H54 (cell line): ENCODE results near the gene NDNF.

Experiments
- DNase-seq: peaks from one replicate; pipeline ENCODE4 v3.0.0; 2011; ENCODE audit warnings: low spot score, mixed read lengths; ENCODE audit not compliant: insufficient read length
- FAIRE-seq: peaks from 3 replicates; lab custom pipeline; 2011; peaks lifted over from hg19 to GRCh38; lab: Jason Lieb, UNC
- POLR2A ChIP-seq: IDR thresholded peaks from 2 replicates; pipeline ENCODE4 v1.6.1; 2011; ENCODE audit warnings: low read depth, mild to moderate bottlenecking, low read length

NDNF gene

DNA sequence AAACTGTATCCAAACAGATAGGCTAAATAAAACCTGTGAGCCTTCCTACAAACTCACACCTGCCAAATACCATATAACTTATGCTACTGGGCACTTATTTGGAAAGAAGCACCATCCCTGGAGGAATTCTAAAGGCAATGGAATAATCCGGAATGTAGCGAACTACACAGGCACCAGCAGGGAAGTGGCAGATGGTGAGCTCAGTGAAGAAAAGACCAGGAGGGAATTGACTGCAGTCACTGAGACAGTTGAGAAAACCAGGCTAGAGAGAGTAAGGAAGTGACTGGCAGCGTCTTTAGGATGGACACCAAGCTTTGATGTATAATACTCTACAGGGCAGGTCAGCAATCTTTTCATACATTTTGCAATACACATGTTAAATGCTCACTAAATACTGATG lies 16.3 kb downstream of the NDNF start:
- TF ChIP-seq POLR2A, result no peak
- DNase-seq, result no peak
- no peak for FAIRE-seq

DNA sequence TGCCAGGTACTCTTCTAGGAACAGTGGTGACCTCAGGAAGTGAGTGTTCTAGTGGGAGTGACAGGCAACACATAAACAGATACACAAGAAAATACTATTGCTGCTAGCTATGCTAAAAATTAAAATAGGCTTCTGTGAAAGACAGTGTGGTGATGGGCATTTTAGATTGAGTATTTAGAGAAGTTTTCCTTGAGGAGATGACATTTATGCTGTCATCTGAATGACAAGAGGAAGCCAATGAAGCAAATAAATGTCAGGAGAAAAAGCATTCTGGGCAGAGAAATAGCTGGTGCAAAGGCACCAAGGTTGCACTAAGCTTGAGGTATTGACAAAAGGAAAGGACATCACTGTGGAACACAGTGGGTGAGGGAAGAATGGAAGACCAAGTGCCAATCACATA lies 18.0 kb downstream of the NDNF start:
- no peak for TF ChIP-seq POLR2A
- DNase-seq (no peak), FAIRE-seq (no peak)

DNA sequence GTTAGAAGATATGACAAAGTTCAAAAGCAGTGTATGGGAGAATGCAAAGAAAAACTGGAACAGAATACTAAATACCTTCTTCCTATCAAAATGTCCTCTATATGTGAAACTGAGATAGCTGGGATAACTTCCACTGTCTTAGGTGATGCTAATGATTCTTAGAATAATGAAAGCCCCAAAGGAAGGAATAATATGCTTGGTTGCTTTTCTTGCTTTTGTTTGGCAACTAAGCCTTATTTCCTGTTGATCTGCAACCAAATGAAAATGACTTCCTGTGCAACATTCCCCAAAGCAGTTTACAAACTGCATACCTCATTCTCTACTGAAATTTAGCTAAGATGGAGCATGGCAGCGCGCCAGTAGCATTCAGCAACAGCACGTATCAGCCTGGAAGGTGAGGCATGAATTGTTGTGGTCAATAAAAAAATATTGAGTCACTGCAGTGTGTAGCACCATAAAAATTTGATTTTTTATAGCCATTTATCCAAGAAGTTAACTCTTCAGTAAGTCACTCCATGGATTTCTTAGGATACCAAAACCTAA lies 18.7 kb downstream of the NDNF start:
- no peak for FAIRE-seq
- DNase-seq, result no peak
- no peak for TF ChIP-seq POLR2A

DNA sequence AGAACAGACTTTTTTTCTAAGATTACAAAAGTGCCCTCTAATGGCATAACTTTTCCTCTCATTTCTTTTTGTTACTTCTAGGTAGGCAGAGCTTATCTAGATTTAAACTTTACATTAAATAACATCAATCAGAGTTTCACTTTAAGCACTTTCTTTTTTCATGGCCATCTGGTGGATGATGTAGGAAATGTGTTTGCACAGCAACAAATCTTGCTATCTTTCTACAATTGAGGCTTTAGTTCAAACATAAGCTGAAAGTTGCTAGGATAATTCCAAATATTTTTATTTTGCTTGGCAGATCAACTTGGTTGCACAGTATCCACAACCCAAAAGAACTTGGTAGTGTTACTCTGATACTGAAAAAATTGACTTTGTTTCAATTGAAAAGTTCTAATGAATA lies 22.0 kb downstream of the NDNF start:
- TF ChIP-seq POLR2A, result no peak
- DNase-seq (no peak), FAIRE-seq (no peak)

DNA sequence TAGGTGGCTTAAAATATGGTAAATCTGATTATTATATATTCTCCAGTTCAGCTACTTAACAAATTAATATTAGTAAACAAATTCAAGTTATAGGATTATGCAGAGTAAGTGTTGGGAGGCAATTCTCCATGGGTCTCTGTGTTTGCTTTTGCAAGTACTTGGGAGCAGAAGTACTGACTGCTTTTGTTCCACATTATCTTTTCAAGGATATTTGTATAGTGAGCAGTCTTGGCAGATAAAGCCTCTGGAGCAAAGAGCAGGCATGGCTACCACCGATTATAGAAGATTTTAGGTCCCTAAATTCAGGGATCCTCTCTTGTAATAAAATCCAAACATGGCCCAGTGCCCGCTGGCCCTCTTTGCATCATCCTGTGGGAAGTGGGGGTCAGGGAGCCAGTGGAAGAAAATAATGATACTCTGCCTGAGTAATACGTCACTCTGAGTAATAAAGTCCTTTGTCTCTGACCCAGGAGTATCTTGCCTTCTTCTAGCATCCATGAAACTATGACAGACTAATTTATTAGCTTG lies 23.2 kb downstream of the NDNF start:
- TF ChIP-seq POLR2A, result no peak
- DNase-seq (no peak), FAIRE-seq (no peak)

DNA sequence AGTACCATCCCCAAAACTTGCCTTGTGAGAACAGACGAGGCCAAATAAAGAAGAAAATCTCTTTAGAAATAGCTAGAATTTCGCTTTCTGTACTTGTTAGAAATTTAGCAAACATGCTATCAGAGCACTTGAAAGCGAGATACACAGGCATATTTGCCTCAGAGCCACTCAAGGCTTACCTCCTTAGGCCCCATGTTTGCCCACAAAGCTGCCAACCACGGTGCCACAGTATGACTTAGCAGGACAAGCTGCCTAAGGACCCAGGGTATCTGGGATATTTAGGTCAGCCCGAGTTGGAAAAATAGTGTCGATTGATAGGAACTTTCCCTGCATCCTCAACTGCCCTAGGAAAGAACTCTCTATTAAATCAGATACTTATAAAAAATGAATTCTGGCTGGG lies 24.2 kb downstream of the NDNF start:
- FAIRE-seq, result no peak
- DNase-seq, result no peak
- TF ChIP-seq POLR2A, result no peak

DNA sequence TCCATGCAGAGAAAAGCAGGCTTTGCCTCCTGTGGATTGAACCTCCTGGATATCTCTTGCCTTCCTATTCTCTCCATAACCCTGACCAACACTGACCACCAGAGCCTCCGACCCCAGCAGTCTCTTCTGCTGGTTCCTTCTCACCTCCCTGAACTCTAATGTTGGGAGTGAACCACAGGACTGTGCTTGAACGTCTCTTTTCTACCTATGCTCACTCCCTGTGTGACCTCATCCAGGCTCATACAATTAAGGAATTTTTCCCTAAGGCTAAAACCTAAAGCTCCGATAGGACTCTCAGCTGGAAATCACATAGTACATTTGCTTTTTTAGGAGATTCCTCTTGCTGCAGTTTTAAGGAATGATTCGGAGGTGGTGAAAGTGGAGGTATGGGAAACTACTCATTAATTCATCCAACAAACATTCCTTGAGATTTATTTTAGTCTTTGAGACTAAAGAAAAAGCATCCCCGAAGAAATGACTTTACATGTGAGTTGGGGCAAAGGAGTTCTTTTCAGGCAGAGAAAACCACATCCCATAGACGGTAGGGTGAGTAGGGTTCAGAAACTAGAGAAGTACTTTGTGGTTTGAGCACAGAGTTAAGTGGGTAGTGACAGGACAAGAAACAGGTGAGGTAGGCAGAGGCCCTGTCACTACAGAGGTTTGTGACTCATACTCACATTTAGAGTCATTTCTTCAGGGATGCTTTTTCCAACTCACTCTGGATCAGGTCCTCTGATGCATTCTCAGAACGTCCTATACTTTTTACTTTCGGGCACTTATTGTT lies 30.8 kb downstream of the NDNF start:
- DNase-seq (no peak), FAIRE-seq (no peak)
- no peak for TF ChIP-seq POLR2A

DNA sequence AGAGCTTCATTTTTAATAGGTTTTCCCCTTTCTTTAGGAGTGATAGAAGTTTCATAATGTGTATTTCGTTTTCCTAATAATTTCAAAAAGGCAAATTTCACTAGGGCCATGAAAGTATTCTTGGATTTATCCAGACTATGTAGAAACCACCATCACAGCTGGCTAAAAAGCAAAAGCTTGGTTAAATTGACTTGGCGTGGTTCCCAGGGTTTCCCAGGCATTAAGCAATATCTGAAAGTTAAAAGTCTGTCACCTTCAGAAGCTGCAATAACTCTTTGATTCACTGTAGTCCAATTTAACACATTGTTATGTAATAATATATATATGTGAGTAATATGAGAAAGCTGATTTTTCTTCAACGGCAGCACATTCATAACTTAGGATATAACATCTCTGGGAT lies 38.3 kb downstream of the NDNF start:
- no peak for TF ChIP-seq POLR2A
- DNase-seq, result no peak
- no peak for FAIRE-seq

DNA sequence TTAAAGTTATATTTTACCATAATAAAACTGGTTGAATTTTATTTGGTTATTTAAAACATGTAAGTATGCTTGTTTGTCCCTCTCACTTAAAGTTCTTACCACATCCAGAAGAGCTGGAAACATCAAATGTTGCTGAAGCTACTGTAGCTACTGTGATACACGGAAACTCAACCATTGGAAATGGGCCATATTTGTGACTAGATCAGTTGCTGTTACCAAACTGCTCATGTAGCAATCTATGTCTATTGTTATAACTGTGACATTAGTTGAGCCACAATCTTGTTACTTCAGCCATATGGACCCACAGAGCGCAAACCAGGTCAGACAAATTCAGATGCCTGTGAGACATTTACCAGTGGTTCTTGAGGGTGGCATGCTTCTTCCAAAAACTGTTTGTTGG lies 41.6 kb downstream of the NDNF start:
- no peak for FAIRE-seq
- TF ChIP-seq POLR2A, result no peak
- no peak for DNase-seq

DNA sequence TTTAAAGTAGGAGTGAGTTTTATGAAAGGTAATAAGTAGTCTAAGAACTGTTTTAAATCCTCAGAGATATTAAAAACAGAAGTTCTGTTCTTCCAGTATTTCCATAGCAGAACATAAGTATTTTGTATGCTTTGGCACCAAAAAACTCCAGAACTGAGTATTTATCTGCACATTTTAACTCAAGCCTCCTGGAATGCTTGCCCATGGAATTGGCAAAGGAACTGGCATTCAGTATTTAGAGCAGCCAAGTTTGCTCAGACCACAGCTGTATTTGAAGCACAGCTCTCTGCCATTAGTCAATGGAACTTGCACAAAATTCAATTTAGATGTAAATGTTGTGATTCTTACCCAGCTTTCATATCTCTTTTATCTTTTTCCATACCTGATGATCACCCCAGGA lies 42.2 kb downstream of the NDNF start:
- no peak for TF ChIP-seq POLR2A
- no peak for FAIRE-seq
- DNase-seq, result no peak

DNA sequence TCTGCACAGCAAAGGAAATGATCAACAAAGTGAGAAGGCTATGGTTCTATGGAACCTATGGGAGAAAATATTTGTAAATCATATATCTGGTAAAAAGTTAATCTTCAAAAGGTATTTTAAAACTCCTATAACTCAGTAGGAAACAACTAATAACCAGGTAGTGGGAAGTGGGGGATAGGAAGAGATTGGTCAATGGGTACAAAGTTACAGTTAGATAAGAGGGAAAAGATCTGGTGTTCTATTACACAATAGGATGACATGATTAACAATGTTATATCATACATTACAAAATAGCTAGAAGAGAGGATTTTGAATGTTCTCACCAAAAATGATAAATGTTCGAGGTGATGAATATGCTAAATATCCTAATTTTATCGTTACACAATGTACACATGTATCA lies 46.3 kb downstream of the NDNF start:
- no peak for FAIRE-seq
- DNase-seq, result no peak
- no peak for TF ChIP-seq POLR2A

DNA sequence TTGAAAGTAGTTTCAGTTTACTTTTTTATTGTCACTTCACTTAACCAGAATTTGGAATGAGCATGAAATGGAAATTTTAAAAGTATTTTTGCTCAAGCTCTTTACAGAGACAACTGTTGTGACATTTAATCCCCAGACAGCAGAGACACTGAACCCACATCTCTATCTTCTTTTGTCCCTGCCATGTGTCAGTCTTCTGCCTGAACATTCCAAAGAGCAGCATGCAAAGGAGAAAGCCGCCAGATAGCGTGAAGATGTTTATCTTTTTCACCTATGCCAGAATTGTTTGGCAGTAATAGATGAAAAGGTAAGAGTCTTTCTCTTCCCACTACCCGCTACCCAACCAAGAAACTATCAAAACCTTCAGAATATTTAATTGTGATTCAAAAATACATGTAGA lies 46.8 kb downstream of the NDNF start:
- no peak for FAIRE-seq

DNA sequence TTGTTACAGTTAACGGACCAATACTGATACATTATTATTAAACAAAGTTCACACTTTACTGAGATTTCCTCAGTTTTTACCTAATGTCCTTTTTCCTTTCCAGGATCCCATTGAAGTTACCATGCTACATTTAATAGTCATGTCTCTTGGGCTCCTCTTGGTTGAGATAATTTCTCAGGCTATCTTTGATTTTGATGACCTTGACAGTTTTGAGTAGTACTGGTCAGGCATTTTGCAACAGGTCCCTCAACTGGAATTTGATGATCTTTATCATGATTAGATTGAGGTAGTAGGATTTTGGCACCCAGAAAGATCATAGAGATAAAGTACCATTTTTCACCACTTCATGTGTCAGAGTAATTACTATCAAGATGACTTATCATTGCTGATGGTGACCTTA lies 53.8 kb downstream of the NDNF start:
- DNase-seq (no peak), FAIRE-seq (no peak)
- no peak for TF ChIP-seq POLR2A

More for the DNA sequence above, 46.8 kb downstream of the NDNF start:
- no peak for TF ChIP-seq POLR2A
- DNase-seq, result no peak

DNA sequence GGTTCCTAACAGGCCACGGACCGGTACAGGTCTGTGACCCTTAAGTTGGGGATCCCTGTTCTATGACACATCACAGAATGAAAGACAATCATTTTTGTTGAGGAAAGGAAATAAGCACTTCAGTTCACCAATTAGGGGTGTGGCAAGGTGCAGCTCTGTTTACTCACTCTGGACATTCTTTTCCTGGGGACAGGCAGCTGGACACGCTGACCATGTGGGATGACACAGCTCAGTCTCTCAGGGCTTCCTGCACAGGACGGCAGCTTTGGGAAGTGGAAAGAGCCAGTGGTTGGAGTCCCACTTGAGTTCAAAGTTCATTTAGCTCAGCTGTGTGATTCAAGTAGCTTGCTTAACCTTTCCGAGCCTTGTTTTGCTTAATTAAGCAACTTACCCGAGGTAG lies 55.7 kb downstream of the NDNF start:
- DNase-seq (no peak), FAIRE-seq (no peak)
- TF ChIP-seq POLR2A, result no peak

DNA sequence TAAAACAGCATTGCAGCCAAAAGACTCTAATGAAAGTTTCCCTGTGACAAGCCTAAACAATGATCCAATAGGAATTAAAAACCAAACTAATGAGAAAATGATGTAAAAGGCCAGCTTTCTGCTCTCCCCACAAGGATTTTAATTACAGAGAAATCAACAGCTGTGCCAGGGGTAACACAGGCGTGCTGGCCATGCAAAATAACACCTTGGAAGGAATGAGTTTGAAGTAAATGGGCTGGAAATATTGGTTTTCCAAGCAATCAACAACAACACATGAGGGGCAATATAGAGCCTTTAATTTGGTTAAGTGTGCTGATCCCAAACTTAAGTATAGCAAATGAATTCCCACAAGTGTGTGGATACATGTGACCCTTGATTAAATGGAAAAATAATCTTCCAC lies 56.9 kb downstream of the NDNF start:
- no peak for TF ChIP-seq POLR2A
- DNase-seq (no peak), FAIRE-seq (no peak)

DNA sequence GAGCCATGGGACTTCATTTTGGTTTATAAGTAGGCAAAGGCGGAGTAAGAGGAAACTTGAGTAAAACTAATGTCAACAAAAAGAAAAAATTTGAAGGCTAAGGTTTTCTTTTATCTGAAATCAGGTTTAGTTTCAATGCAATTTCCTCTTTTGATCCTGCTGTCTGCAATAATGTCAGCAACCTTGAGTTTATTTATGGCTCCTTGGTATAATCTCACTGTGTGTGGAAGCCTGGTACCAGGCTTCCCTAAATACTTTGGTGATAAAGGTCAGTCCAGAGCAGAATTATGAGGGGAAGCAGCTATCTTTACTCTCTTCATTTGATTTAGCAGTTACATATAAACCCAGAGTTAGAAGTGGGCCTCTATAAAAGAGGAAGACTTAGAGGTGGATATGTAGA lies 57.8 kb downstream of the NDNF start:
- FAIRE-seq (no peak), DNase-seq (no peak)
- no peak for TF ChIP-seq POLR2A
